Memory B cell (primary cell): Measurements from ENCODE around the gene METAP1.
"Not testable (repeated sequence)": the region's sequence is repeated elsewhere in the genome, so short reads cannot be mapped to it uniquely, and the experiment has no call there.

Source experiments
- ATAC-seq: fragments of 150-1000 bp; cut with Tn5 transposase; 2 replicates; pipeline ENCODE4 v1.10.0; 2021; ENCODE audit warnings: low read depth, mild to moderate bottlenecking, moderate library complexity
- DNase-seq, 2 donors: peaks; one replicate each; pipeline ENCODE4 v3.0.0; 2022; ENCODE audit warnings: low spot score in 2 of 2
- H3K27ac Mint-ChIP-seq: one replicate; pipeline ENCODE4 v1.8.0; 2022; ENCODE audit warnings: mild to moderate bottlenecking, moderate library complexity, mixed read lengths
- H3K27me3 Mint-ChIP-seq: one replicate; pipeline ENCODE4 v1.8.0; 2022; ENCODE audit warnings: mixed read lengths
- H3K36me3 Mint-ChIP-seq: one replicate; pipeline ENCODE4 v1.8.0; 2022; ENCODE audit warnings: mild to moderate bottlenecking, mixed read lengths
- H3K4me1 Mint-ChIP-seq: one replicate; pipeline ENCODE4 v1.8.0; 2022; ENCODE audit warnings: mixed read lengths
- H3K4me3 Mint-ChIP-seq: one replicate; pipeline ENCODE4 v1.8.0; 2022; ENCODE audit warnings: mild to moderate bottlenecking, moderate library complexity, mixed read lengths
- H3K9me3 Mint-ChIP-seq: one replicate; pipeline ENCODE4 v1.8.0; 2022; ENCODE audit warnings: mixed read lengths

METAP1 gene

GRCh38 chr4:98977557-98977956 is 18.0 kb upstream of the METAP1 start:
- H3K27ac Mint-ChIP-seq = no peak overlapping the region
- no peaks in the 10 kb centered on the region for H3K27me3 Mint-ChIP-seq
- DNase-seq = no peak
- H3K4me3 Mint-ChIP-seq = no peak overlapping the region
- no peaks in the 10 kb centered on the region for H3K9me3 Mint-ChIP-seq
- ATAC-seq = no peak
- no peaks in the 10 kb centered on the region for H3K36me3 Mint-ChIP-seq
- H3K4me1 Mint-ChIP-seq = no peaks in the 10 kb centered on the region

- Mint-ChIP-seq H3K9me3 (peaks cover 7% of the 10 kb centered on the region), H3K4me3 (no peak overlapping the region), H3K36me3 (peaks cover 8% of the 10 kb centered on the region), H3K4me1 (no peaks in the 10 kb centered on the region), H3K27me3 (peaks cover 6% of the 10 kb centered on the region), H3K27ac (no peak overlapping the region)
- ATAC-seq (no peak), DNase-seq (no peak)
Observed at GRCh38 chr4:98987720-98988119, 7.8 kb upstream of the METAP1 start.

- DNase-seq, H3K4me3 Mint-ChIP-seq, H3K36me3 Mint-ChIP-seq, H3K27me3 Mint-ChIP-seq, H3K27ac Mint-ChIP-seq, H3K9me3 Mint-ChIP-seq, ATAC-seq: not testable (repeated sequence)
- peaks cover 13% of the 10 kb centered on the region for H3K4me1 Mint-ChIP-seq
Observed at GRCh38 chr4:98992835-98993234, 2.7 kb upstream of the METAP1 start.

GRCh38 chr4:98993419-98994071 is 2.0 kb upstream of the METAP1 start:
- no peak overlapping the region for H3K4me3 Mint-ChIP-seq
- ATAC-seq = no peak
- H3K9me3 Mint-ChIP-seq = no peaks in the 10 kb centered on the region

GRCh38 chr4:98994474-98995182 is 893 bp upstream of the METAP1 start:
- peaks cover 16% of the 10 kb centered on the region for H3K4me1 Mint-ChIP-seq
- DNase-seq = no peak
- ATAC-seq = no peak

More at GRCh38 chr4:98993419-98994071, 2.0 kb upstream of the METAP1 start:
- Mint-ChIP-seq H3K4me1 (peaks cover 16% of the 10 kb centered on the region), H3K27ac (no peak overlapping the region), H3K36me3 (no peaks in the 10 kb centered on the region), H3K27me3 (no peaks in the 10 kb centered on the region)
- DNase-seq = peak in 1 of 2 donors; percentile 3

GRCh38 chr4:98996056-98996764 is 689 bp downstream of the METAP1 start:
- Mint-ChIP-seq H3K4me3 (peak overlapping the region; percentile 67), H3K4me1 (peaks cover 22% of the 10 kb centered on the region), H3K36me3 (no peaks in the 10 kb centered on the region), H3K9me3 (no peaks in the 10 kb centered on the region), H3K27me3 (no peaks in the 10 kb centered on the region), H3K27ac (no peak overlapping the region)
- peak in 1 of 2 donors; percentile 0 for DNase-seq
- ATAC-seq = peak; percentile 4

More at GRCh38 chr4:98994474-98995182, 893 bp upstream of the METAP1 start:
- Mint-ChIP-seq H3K9me3 (no peaks in the 10 kb centered on the region), H3K27me3 (no peaks in the 10 kb centered on the region), H3K27ac (peak overlapping the region; percentile 92), H3K4me3 (peak overlapping the region; percentile 89), H3K36me3 (no peaks in the 10 kb centered on the region)

GRCh38 chr4:98996765-98997068 is 1.2 kb downstream of the METAP1 start:
- ATAC-seq (no peak), DNase-seq (no peak)
- Mint-ChIP-seq H3K27ac (no peak overlapping the region), H3K4me3 (peak overlapping the region; percentile 67), H3K9me3 (no peaks in the 10 kb centered on the region), H3K36me3 (no peaks in the 10 kb centered on the region), H3K4me1 (peaks cover 22% of the 10 kb centered on the region), H3K27me3 (no peaks in the 10 kb centered on the region)

GRCh38 chr4:98997166-98997565 is 1.6 kb downstream of the METAP1 start:
- ATAC-seq (no peak), DNase-seq (no peak)
- H3K27ac Mint-ChIP-seq = no peak overlapping the region
- no peaks in the 10 kb centered on the region for H3K27me3 Mint-ChIP-seq
- H3K4me1 Mint-ChIP-seq = peaks cover 22% of the 10 kb centered on the region
- H3K36me3 Mint-ChIP-seq = no peaks in the 10 kb centered on the region
- H3K4me3 Mint-ChIP-seq = no peak overlapping the region
- H3K9me3 Mint-ChIP-seq = no peaks in the 10 kb centered on the region

GRCh38 chr4:98998551-98998950 is 3.0 kb downstream of the METAP1 start:
- H3K9me3 Mint-ChIP-seq = no peaks in the 10 kb centered on the region
- peaks cover 30% of the 10 kb centered on the region for H3K4me1 Mint-ChIP-seq
- H3K27me3 Mint-ChIP-seq = no peaks in the 10 kb centered on the region
- H3K27ac Mint-ChIP-seq = no peak overlapping the region
- no peaks in the 10 kb centered on the region for H3K36me3 Mint-ChIP-seq
- H3K4me3 Mint-ChIP-seq = no peak overlapping the region
- no peak for ATAC-seq
- no peak for DNase-seq

- Mint-ChIP-seq H3K4me3 (no peak overlapping the region), H3K36me3 (peaks cover 8% of the 10 kb centered on the region), H3K27me3 (no peaks in the 10 kb centered on the region), H3K9me3 (no peaks in the 10 kb centered on the region), H3K27ac (no peak overlapping the region), H3K4me1 (peaks cover 39% of the 10 kb centered on the region)
- no peak for DNase-seq
- ATAC-seq = no peak
Observed at GRCh38 chr4:99002279-99002678, 6.8 kb downstream of the METAP1 start.

GRCh38 chr4:99008051-99008450 is 12.5 kb downstream of the METAP1 start:
- peak overlapping the region; percentile 4 for H3K27ac Mint-ChIP-seq

GRCh38 chr4:99011910-99012309 is 16.4 kb downstream of the METAP1 start:
- no peak overlapping the region for H3K4me3 Mint-ChIP-seq
- peaks cover 27% of the 10 kb centered on the region for H3K4me1 Mint-ChIP-seq
- ATAC-seq (no peak), DNase-seq (no peak)
- peaks cover 21% of the 10 kb centered on the region for H3K36me3 Mint-ChIP-seq
- H3K27me3 Mint-ChIP-seq = no peaks in the 10 kb centered on the region
- peak overlapping the region; percentile 63 for H3K27ac Mint-ChIP-seq
- peaks cover 5% of the 10 kb centered on the region for H3K9me3 Mint-ChIP-seq

More at GRCh38 chr4:99008051-99008450, 12.5 kb downstream of the METAP1 start:
- peaks cover 32% of the 10 kb centered on the region for H3K4me1 Mint-ChIP-seq
- H3K9me3 Mint-ChIP-seq = peaks cover 5% of the 10 kb centered on the region
- ATAC-seq = no peak
- no peak for DNase-seq
- H3K36me3 Mint-ChIP-seq = peaks cover 28% of the 10 kb centered on the region
- H3K4me3 Mint-ChIP-seq = no peak overlapping the region
- H3K27me3 Mint-ChIP-seq = no peaks in the 10 kb centered on the region

GRCh38 chr4:99013402-99013843 is 17.9 kb downstream of the METAP1 start:
- Mint-ChIP-seq H3K36me3 (peaks cover 20% of the 10 kb centered on the region), H3K27me3 (no peaks in the 10 kb centered on the region), H3K4me1 (peaks cover 21% of the 10 kb centered on the region), H3K27ac (no peak overlapping the region), H3K4me3 (no peak overlapping the region), H3K9me3 (peaks cover 5% of the 10 kb centered on the region)
- DNase-seq (no peak), ATAC-seq (no peak)

GRCh38 chr4:99013884-99014523 is 18.5 kb downstream of the METAP1 start:
- Mint-ChIP-seq H3K27ac (no peak overlapping the region), H3K27me3 (no peaks in the 10 kb centered on the region), H3K9me3 (peaks cover 5% of the 10 kb centered on the region), H3K4me1 (peaks cover 21% of the 10 kb centered on the region), H3K4me3 (no peak overlapping the region), H3K36me3 (peaks cover 17% of the 10 kb centered on the region)
- ATAC-seq = no peak
- no peak for DNase-seq
